Measurements from ENCODE around the gene TSPEAR.

The TSPEAR gene

DNA sequence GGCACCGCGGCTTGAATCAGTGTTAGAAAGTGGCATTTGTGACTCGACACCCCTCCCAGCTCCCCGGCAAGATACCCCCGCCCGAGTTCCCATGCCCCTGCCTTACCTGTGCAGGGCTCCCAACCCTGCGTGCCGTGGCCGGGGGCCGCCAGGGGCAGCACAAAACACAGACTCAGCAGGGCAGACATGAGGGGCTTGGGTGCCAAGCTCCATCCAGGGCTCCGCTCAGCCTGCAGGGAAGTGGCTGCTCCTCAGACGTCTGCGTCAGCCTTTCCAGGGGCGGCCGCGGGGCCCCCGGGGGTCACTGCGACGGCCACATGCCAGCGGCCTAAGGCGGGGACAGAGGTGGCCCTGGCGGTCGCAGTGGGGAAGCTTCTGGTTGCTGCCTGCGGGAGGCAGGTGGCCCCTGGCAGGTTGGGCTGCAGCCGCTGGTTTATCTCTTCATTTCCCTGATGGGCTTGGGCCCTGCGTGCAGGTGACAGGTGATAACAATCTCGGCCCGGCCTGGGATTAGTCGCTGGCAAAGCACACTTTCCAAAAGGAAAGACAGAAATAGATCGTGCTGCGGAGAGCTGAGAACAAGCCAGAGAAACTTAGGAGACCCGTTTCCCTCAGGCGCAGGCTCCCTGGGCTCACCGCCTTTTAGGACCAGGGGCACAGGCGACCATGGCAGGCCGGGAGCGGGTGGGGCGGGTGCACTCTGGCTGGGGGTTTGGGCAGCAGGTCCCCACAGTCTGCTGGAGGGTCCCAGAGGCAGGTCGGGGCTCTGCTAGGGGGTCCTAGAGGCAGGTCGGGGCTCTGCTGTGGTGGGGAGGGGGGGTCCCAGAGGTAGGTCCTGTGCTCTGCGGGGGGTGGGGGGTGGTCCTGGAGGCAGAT lies at the start of gene TSPEAR:
Gene TSPEAR, minus strand, starts transcription at position 246 of the 876 bp plus-strand sequence. Its CDS starts 58 bp downstream, at position 188.
- ATAC-seq (no peak), DNase-seq (no peak)

GRCh38 chr21:44760376-44760775 lies 49.0 kb upstream of the TSPEAR start:
- ATAC-seq, result no peak
- no peak for DNase-seq

GRCh38 chr21:44759628-44760285 lies 48.4 kb upstream of the TSPEAR start:
- DNase-seq (no peak), ATAC-seq (no peak)

GRCh38 chr21:44758781-44759627 lies 47.6 kb upstream of the TSPEAR start:
- no peak for ATAC-seq
- no peak for DNase-seq

DNA sequence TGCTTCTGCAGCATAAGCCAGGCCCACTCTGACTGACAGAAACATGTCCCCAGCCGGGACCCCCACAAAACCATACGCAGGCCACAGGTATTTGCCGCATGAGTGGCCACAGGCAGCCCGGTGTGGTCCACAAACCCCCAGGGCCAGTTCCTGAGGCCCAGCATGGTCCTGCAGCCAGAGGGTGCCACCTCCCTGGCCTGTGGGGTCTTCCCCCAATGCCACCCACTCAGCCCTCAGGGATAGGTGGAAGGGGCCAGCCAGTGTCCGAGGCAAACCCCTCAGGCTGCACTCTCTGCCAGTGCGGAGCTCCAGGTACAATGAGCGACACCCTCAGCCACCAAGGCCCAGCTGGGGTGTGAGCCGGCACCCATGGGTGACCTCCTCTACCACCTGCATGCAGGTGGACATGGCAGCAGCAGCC lies 46.8 kb upstream of the TSPEAR start:
- DNase-seq (no peak), ATAC-seq (no peak)

GRCh38 chr21:44757731-44758130 lies 46.4 kb upstream of the TSPEAR start:
- DNase-seq (no peak), ATAC-seq (no peak)

DNA sequence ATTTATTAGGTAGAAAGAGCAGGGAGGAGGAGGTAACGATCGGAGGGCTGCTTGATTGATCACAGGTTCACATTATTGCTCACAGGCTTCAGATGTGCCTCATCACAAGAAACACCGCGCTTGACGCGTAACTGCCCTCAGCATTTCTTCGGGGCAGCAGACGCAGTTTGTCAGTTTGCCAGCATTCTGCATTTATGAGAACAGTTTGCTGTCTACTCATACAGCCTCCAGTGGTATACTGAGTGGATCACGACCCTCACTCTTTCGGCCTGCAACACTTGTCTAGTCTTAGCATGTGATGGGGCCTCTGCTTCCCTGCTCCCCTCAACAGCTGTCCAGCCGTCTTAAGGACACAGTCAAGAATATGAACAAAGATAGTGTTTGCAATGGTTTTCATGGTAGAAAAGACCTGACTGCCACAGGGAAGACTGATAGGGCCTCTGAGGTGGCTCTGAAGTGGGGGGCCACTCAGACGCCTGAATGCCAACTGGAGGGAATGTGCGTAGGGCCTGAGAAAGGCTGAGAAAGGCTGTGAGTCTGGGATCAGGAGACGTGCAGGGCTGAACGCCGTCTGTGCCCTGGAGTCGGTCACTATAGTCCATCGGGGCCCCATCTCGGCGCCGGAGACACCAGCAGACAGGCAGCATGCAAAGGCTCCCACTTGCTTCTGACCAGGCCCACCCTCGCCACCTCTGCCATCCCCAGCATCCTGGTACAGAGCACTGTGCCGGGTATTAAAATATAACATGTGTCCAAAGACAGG lies 45.2 kb upstream of the TSPEAR start:
- DNase-seq (no peak), ATAC-seq (no peak)

- ATAC-seq, result peak; percentile 52
These were observed 43.9 kb upstream of the TSPEAR start for GRCh38 chr21:44755227-44755626.

GRCh38 chr21:44753357-44753756 lies 42.0 kb upstream of the TSPEAR start:
- DNase-seq, result no peak
- ATAC-seq, result no peak

More at GRCh38 chr21:44755227-44755626, 43.9 kb upstream of the TSPEAR start:
- peak; percentile 45 for DNase-seq

DNA sequence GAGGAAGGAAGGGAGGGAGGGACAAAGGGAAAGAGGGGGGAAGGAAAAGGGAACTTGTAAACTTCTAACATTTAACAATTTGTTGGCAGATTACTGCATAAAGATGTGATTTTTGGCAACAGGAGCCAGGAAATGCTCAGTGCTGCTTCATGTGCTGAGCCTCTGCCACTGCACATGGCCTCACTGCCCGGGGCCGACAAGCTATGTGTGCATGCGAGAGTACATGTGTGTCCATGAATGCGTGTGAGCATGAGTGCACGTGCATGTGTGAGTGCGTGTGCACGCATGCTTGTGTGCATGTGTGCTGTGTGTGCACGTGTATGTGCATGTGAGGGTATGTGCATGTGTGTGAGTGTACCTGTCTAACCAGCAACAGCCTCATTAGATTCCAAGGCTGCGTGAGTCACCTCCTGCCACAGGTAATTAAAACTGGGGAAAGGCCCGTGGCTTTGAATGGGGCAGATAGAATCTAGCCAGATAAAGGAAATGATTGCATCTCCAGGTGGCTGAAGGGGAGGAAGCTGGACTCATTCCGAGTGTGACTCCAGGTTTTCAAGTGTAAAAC lies 41.4 kb upstream of the TSPEAR start:
- DNase-seq, result no peak
- no peak for ATAC-seq

DNA sequence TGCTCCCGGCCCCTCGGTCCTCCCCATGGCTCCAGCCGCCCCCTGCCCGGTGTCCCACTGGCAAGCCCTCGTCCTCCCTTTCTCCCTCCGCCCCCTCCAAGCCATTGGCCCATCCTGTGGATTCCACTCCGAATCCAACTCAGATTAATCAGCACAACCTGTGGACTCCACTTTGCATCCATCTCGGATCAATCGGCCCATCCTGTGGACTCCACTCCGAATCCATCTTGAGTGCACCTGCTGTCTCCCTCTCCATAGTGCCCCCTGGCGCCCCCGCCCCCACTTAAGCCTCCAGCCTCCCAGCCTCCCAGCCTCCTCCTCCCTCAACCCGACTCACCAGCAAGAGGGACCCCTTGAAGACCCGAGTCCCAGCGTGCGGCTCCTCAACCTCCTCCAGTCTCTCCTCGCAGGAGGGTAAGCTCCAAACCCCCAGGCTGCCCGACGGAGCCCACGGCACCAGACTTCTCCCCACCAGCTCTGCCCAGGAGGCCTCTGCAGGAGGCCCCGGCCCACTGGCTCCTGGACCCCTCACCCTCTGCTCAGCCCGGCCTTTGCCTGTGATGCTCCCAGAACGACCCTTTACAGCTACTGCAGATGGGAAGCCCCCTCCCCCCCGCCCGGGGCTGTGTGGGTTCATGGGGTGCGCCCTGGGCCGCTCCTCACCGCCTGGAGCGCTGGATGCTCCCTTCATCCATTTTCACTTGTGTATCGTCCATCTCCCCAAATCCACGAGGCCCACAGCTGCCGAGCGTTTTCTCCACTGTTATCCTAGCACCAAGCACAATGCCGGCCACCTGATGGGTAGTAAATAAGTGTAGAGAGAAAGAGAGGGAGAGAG lies 40.6 kb upstream of the TSPEAR start:
- ATAC-seq (no peak), DNase-seq (no peak)

- no peak for ATAC-seq
- no peak for DNase-seq
These were observed 39.9 kb upstream of the TSPEAR start for GRCh38 chr21:44751186-44751798.

DNA sequence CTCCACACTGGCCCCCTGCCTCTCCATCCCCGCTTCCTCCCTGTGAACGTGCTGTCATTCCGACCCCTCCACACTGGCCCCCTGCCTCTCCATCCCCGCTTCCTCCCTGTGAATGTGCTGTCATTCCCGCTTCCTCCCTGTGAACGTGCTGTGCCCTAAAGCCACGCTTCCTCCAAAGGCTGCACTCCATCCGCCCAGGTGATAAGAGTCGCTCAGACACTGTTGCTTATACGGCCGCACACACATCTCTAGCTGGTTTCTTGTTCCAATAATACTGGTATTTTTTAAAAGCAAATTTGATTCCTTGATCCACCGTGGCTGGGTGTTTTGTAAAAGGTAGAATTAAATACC lies 39.3 kb upstream of the TSPEAR start:
- DNase-seq, result no peak
- no peak for ATAC-seq

GRCh38 chr21:44749759-44750674 lies 38.6 kb upstream of the TSPEAR start:
- ATAC-seq, result peak; percentile 40
- no peak for DNase-seq

DNA sequence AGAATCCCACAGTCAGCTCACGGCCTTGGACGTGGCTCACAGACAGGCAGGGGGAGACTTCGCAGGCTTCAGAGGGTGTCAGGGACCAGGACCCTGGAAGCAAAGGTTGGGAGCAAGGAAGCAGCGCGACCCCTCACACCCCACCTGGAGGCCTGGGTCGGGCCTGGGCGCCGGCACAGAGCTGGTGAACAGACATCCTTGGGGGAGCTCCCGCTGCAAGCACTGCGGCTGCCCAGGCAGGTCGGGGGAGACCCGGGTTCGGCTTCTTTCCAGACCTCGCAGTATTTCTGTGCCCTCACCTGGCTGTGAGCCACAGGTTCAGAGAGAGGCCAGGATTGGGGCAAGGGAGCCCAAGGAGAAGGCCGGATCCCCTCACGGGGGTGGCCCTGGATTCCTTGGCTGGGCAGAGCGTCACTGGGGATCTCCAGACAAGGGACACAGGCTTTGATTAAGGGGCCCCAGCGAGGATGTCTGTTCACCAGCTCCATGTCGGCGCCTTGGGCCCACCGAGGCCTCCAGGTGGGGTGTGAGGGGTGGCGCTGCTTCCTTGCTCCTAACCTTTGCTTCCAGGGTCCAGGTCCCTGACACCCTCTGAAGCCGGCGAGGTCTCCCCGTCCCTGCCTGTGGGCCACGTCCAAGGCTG lies 37.9 kb upstream of the TSPEAR start:
- DNase-seq (no peak), ATAC-seq (no peak)

DNA sequence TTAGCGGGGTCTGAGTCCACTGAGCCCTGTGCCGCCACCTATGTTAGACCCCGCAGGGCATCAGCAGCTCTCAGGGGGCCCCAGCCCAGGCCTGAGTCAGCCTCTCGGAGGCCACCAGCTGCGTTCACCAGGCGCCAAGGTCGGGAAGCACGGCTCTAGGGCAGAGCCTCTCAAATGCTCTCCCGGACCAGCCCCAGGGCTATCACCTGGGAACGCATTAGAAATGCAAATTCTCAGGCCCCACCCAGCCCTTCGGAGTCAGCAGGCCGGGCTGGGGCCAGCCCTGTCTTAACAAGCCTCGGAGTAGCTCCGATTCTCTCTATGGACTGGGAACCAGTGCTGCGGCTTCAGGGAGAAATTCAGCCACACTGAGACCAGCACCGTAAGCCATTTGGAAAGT lies 37.2 kb upstream of the TSPEAR start:
- DNase-seq, result no peak
- ATAC-seq, result no peak

DNA sequence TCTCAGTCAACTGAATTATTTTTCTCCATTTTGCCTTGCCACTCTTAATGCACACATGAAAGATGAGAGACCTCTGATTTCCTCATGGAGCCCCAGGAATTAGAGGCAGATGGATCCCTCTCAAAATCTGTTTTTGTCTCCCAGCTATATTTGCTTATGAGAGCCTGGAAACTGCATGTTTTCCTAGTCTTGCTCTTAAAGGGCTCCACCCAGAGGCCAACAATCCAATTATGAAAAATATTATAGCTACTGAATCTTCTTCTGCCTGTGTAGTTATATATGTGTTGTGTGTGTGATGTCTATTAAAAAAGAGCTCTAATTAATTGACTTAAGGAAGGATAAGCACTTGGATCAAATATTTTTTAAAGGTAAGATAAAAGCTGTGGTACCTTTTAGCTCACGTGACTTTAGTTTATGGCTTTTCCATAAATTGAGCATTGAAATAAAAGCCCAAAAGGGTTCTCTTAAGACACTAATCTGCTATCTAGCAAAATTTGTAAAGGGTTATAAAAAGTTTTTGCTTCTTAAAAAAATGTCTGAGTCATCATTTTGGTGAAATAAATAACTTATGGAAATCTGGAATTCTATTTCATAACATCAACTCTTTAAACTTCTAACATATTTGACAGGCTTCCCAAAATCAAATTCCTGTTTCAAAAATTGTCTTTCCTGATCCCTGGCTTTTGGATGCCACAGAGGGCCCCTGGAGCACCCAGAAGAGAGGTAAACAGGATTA lies 31.2 kb upstream of the TSPEAR start:
- no peak for ATAC-seq
- DNase-seq, result no peak

GRCh38 chr21:44741921-44742320 lies 30.5 kb upstream of the TSPEAR start:
- no peak for ATAC-seq
- no peak for DNase-seq

Measured in stimulated activated naive CD8-positive, alpha-beta T cell treated with anti-CD3 and anti-CD28 coated beads, Interleukin-15, Interleukin-2, amounts not matched to agents 100 U/mL and 50 U/mL, for 24 hours (primary cell).